ENCODE measurements around the gene KLHL20.

- TF ChIP-seq YY1 (IDR thresholded peaks at IDR 0.05; ENCODE audit: insufficient read depth, insufficient read length) = no peak
- no peak for TF ChIP-seq ZNF274 (IDR thresholded peaks at IDR 0.05; ENCODE audit: low read depth, low read length)
- TF ChIP-seq SUZ12 (IDR thresholded peaks at IDR 0.05; ENCODE audit: extremely low read depth, insufficient read depth, insufficient read length) = no peak
Measured at GRCh38 chr1:173702736-173703135, 12.0 kb upstream of the KLHL20 start.

All from NT2/D1 (cell line).